Choroid plexus epithelial cell (primary cell): ENCODE results near the gene CDC27.
"Not testable (repeated sequence)": the region's sequence is repeated elsewhere in the genome, so short reads cannot be mapped to it uniquely, and the experiment has no call there.

Source experiments
- DNase-seq: peaks from one replicate; pipeline ENCODE4 v3.0.0-alpha.2; 2010; ENCODE audit warnings: low read depth
- H3K4me3 ChIP-seq: 2 replicates; pipeline ENCODE4 v1.5.1; 2011; ENCODE audit warnings: low read depth, mild to moderate bottlenecking, control low read depth, low read length, moderate library complexity
- TF ChIP-seq, protein P1 (sequence below): conservative IDR thresholded peaks from 2 replicates; pipeline ENCODE4 v1.5.1; 2011; ENCODE audit warnings: low read depth, mild to moderate bottlenecking, control low read depth, inconsistent platforms, low read length, moderate library complexity

CDC27 gene

GRCh38 chr17:47224966-47225365 is 35.9 kb upstream of the CDC27 start:
- H3K4me3 ChIP-seq = no peak overlapping the region
- peak; percentile 54 for DNase-seq
- TF ChIP-seq, protein P1, sequence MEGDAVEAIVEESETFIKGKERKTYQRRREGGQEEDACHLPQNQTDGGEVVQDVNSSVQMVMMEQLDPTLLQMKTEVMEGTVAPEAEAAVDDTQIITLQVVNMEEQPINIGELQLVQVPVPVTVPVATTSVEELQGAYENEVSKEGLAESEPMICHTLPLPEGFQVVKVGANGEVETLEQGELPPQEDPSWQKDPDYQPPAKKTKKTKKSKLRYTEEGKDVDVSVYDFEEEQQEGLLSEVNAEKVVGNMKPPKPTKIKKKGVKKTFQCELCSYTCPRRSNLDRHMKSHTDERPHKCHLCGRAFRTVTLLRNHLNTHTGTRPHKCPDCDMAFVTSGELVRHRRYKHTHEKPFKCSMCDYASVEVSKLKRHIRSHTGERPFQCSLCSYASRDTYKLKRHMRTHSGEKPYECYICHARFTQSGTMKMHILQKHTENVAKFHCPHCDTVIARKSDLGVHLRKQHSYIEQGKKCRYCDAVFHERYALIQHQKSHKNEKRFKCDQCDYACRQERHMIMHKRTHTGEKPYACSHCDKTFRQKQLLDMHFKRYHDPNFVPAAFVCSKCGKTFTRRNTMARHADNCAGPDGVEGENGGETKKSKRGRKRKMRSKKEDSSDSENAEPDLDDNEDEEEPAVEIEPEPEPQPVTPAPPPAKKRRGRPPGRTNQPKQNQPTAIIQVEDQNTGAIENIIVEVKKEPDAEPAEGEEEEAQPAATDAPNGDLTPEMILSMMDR = no peak

- not testable (repeated sequence) for DNase-seq, H3K4me3 ChIP-seq
Observed at GRCh38 chr17:47224077-47224476, 35.0 kb upstream of the CDC27 start.

DNA sequence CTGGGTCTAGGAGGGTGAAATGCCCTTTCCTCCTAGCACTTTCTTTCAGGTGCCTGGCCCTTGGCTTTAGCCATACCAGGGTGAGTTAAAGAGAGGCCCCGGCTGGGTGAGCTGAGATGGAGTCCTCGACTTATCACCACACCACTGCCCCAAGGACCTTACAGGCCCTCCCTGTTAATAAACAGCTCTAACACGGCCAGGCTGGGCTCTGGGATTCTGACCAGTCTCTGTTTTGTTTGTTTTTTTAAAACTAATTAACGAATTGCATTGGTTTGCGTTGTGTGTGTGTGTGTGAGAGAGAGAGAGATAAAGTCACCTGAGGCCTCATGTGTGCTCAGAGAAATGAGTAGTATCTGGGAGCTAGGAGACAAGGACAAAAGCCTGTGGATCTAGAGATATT is 34.4 kb upstream of the CDC27 start:
- no peak for DNase-seq
- no peak overlapping the region for H3K4me3 ChIP-seq
- TF ChIP-seq, protein P1 = no peak

- H3K4me3 ChIP-seq = no peak overlapping the region
- TF ChIP-seq, protein P1 = no peak
- no peak for DNase-seq
Observed at GRCh38 chr17:47223007-47223406, 33.9 kb upstream of the CDC27 start.

DNA sequence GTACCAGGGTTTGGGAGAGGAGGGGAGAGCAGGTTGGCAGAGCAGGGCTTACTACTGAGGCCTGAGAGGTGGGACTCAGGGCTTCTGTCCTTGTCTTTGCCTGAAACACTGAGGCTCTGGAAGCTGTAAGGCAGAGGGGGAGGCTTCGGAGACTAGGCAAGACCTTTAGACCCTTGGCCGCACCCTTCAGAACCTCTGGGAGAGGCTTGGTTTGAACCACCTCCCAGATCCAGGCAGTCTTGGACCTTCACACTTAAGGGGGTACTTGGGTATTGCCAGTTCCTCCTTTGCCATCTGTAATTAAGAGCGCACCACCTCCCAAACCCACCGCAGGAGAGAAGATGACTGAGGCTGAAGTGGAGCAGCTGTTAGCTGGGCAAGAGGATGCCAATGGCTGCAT is 33.0 kb upstream of the CDC27 start:
- DNase-seq = no peak
- H3K4me3 ChIP-seq = no peak overlapping the region
- TF ChIP-seq, protein P1 = no peak

GRCh38 chr17:47221154-47221553 is 32.1 kb upstream of the CDC27 start:
- TF ChIP-seq, protein P1 = no peak
- no peak for DNase-seq
- no peak overlapping the region for H3K4me3 ChIP-seq

GRCh38 chr17:47220531-47220999 is 31.5 kb upstream of the CDC27 start:
- TF ChIP-seq, protein P1 = no peak
- DNase-seq = no peak
- H3K4me3 ChIP-seq = no peak overlapping the region
